CD4-positive, alpha-beta T cell treated with Interleukin-1 beta for 1 hour (primary cell): Measurements from ENCODE around the gene PKIB.
"Not testable (repeated sequence)": the region's sequence is repeated elsewhere in the genome, so short reads cannot be mapped to it uniquely, and the experiment has no call there.

Source experiments
- DNase-seq, 2 donors: peaks; one replicate each; pipeline ENCODE4 v3.0.0-alpha.2; 2020 to 2022

PKIB gene

GRCh38 chr6:122621638-122622037 is 11.4 kb downstream of the PKIB start:
- DNase-seq, result no peak

- no peak for DNase-seq
Measured at GRCh38 chr6:122622479-122622878, 12.3 kb downstream of the PKIB start.

- no peak for DNase-seq
Measured at GRCh38 chr6:122623279-122623678, 13.1 kb downstream of the PKIB start.

DNA sequence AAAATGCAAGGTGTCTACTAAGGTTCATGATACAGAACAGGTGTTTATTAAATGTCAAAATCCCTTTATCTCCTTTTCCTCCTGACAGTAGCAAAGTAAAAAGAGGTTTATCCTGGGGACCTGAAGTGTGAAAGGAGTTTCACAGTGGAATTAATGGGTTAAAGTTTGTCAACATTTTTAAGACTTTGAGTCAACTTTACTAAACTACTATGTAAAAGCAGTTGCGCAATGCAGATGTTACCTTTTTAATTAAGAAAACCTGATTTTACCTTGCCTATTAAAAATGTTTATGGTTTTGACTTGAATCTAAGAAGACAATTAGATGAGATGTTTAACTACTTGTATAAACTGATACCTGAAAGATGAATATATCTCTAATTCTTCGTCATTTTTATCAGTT is 14.6 kb downstream of the PKIB start:
- no peak for DNase-seq

- DNase-seq, result no peak
Measured at GRCh38 chr6:122628714-122629113, 18.5 kb downstream of the PKIB start.

DNA sequence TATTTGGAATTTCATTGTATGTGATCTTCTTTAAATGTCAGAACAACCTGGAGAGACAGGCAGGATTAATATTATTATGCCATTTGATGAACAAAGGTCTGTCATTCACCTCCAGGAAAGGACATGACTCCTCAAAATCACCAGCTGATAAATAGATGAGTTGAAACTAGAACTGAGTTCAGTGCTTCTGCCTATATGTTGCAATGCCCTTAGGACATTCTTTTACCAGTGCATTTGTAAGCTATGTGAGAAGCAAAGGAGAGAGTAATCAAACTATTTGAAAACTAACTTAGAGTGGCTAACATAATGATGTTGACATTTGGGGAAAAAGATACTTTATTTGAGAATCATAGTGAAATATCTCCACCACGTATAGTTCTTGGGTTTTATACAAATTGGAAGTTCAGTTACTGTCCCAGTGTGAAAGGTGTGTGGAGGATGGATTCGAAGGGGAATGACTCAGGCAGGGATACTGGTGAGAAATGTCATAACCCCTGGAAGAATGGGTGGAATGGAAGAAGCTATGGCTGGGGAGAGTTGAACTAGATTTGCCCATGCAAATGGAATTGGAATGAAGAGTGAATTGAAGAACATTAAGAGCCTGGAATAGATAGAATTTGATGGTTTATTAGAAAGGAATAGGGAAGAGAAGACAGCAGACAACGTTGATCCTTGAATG is 21.5 kb downstream of the PKIB start:
- no peak for DNase-seq

- DNase-seq, result no peak
Measured at GRCh38 chr6:122640366-122640765, 30.2 kb downstream of the PKIB start.

DNA sequence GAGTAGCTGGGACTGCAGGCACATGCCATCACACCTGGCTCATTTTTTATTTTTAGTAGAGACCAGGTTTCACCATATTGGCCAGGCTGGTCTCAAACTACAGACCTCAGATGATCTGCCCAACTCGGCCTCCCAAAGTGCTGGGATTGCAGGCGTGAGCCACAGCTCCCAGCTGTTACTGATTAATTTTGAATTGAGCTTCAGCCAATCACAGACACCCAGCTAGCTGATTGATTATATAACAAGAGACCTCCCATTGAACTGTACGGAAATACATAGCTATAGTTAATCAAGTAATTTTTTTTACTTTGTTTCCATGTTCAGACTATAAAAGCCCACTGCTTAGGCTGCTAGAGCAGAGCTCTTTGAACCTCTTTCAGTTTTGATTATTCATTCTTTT is 31.6 kb downstream of the PKIB start:
- DNase-seq, result no peak

DNA sequence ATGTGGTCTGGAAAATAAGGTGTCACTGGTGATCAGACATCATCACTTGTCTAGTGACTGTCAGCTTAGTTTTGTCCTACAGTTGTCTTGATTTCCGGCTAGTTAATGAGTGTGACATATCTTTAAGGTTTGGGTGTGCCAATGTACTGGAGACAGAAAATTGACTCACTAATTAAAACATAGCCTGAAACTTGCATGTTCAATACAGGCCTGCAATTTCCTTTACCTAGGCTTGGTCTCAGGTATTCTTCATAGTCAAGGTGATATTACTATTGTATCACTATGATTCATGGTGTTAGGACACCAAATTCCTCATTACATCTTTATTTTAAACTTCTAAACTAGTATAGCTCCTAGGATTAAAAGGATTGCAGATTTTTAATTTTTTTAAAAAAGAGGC is 32.4 kb downstream of the PKIB start:
- DNase-seq, result not testable (repeated sequence)

DNA sequence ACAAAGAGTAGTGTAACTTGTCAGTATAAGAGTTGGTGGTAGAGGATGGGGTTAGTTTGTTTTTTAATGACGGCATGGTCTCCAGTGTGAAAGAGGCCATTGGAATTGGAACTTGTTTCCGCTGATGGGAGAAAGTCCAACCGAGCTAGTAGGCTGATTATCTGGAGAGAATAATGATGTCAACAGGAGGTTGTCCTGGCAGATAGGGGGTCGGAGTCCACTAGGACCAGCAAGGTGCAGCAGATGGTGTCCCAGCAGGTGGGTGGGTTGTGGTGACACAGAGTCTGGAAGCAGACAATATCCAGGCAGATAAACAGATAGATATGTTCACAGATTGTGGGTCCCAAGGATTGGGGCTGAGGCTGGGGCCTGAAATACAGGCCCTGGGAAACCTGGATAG is 35.1 kb downstream of the PKIB start:
- DNase-seq, result no peak

- no peak for DNase-seq
Measured at GRCh38 chr6:122647765-122648164, 37.6 kb downstream of the PKIB start.

DNA sequence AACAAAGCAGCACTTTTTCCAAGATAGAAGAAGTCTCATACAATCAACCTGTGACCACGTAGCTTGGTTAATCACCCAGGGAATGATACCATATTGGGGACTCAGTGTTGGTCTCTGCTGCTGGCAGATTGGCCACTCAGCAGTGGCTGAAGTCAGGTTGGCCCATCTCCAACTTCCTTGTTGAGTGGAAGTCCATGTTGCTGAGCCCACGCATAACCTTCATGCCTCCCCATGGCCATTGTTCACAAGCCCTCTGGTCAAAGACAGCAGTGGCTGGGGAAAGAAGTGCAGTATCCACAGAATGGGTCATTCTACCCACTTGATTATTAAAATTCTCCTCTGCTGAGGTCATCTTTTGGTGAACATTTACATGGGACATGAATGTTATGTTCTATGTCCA is 38.5 kb downstream of the PKIB start:
- no peak for DNase-seq

GRCh38 chr6:122649701-122650100 is 39.5 kb downstream of the PKIB start:
- DNase-seq, result no peak

DNA sequence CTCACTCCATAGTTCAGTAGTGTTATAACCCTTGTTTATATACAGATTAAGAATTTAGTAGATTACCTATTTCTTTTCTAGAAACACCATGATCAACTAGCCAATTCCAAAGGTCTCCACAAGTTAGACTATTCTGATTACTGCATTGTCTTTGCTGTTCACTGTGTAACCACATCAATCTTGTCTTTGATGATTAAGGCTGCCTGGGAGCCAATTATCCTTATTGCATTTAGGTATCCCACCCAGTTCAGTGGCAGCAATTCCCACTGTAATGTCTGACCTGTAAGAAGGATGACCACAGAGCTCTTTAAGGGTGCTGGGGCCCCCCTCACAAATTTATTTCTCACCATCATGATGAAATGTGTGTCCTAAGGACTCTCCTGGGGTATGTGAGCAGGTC is 40.2 kb downstream of the PKIB start:
- DNase-seq, result no peak

GRCh38 chr6:122651031-122651430 is 40.8 kb downstream of the PKIB start:
- DNase-seq, result no peak

DNA sequence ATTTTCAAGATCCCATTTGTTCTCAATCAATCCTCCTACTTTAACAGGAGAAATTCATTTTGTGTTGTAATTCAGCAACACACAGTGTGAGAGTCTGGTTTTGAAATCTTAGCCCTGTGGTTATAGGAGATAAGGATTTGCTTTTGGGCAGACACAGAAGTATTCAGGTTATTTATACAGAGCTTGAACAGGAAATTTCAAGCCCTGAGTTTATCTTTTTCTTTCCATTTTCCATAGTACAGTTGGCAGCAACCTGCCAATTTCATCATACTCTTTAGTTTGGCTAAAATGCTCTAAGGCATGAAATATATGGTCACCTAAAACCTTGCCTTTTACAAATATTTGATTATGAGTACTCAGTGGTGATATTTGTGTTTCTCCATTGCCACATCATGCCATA is 41.4 kb downstream of the PKIB start:
- no peak for DNase-seq

- no peak for DNase-seq
Measured at GRCh38 chr6:122652431-122652830, 42.2 kb downstream of the PKIB start.

- no peak for DNase-seq
Measured at GRCh38 chr6:122653094-122653493, 42.9 kb downstream of the PKIB start.

GRCh38 chr6:122654012-122654411 is 43.8 kb downstream of the PKIB start:
- no peak for DNase-seq

GRCh38 chr6:122657601-122658000 is 47.4 kb downstream of the PKIB start:
- DNase-seq, result no peak

- no peak for DNase-seq
Measured at GRCh38 chr6:122660296-122660695, 50.1 kb downstream of the PKIB start.

- DNase-seq, result no peak
Measured at GRCh38 chr6:122663981-122664380, 53.8 kb downstream of the PKIB start.

DNA sequence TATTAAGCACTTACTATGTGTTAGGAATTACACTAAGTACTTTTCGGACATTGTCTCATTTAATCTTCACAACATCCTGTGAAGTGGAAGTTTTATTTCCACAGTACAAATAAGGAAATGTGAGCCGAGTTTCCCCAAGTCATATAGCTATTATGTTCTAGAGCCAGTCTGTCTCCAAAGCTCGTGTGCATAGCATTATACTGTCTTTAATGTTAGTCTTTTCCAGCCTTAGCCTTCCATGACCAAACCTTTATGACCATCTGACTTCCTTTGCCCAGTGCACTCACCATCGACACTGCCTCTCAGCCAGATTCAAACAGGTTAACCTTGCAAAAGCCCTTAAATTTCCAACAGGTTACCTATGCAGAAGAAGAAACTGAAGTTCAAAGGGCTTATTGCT is 55.7 kb downstream of the PKIB start:
- no peak for DNase-seq

GRCh38 chr6:122666418-122666817 is 56.2 kb downstream of the PKIB start:
- DNase-seq, result no peak

GRCh38 chr6:122669418-122669817 is 59.2 kb downstream of the PKIB start:
- DNase-seq, result no peak

GRCh38 chr6:122669868-122670267 is 59.7 kb downstream of the PKIB start:
- DNase-seq, result no peak
